GM19397 (cell line): ENCODE data around the gene SLC37A1.

Experiments used
- ATAC-seq: cut with Tn5 transposase; IDR thresholded peaks from one replicate; pipeline ENCODE4 v1.9.1; 2021; ENCODE audit warnings: mild to moderate bottlenecking, moderate library complexity; ENCODE audit not compliant: unreplicated experiment

Gene SLC37A1

DNA sequence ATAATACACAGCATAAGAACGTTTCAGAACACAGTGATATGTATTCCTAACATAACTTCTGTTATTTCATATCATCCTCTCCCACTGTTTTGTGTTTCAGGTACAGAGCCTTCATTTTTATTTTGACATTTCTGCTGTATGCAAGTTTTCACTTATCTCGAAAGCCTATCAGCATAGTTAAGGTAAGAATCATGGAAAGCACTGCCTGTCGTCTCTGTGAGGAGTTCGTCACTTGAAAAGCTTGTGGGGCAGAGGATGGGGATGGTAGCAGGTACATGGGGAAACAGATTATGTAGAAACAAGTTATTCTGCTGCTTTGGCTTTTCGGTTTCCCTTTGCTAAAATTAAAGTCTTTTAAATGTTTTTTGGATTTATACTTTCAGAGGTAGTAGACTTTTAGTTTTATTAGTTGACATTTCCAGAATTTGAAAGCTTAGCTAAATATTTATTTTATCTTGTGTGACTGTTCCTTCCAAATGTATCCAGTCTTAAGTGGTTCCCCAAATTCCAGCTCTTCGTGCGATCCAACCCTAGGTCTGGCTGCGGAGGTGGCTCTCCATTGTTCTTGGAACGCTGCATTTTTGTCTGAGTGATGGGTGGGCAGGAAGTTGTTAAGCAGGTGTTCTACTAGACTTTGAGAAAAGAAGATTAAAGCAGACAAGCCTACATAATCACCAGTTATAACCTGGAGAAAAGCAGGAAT lies 12.2 kb downstream of the SLC37A1 start:
- ATAC-seq, result no peak

DNA sequence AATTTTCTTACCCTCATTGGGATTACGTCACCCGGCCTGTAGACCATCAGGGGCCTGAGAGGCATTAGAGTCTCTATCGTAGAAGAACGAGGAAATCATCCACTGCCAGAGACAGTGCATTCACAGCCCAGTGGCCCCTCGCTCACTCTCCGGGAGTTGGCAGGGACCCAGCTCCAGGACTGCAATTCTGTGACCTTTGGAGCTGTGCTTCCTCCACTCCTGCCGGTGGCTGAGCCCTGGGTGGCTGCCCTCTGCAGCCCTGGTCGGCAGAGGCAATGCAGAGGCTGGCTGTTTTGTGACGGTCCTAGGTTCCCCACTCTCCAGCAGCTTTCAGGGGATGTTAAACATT lies 12.7 kb downstream of the SLC37A1 start:
- ATAC-seq, result no peak

DNA sequence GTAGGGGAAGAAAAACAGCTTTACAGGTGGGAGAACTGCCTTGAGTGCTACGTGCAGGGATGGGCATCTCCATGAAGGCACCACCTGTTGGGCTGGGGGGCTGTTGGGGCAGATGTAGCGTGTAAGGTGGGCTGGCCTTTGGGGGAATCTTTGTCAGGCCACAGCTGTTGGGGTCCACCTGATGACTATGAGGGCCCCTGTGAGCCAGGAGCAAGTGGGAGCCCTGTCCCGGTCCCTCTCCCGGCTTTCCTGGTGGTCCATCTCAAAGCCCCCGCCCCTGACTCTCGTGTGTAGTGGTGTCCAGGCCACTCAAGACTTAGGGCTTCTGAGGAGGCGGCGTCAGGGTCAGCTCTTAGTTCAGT lies 13.5 kb downstream of the SLC37A1 start:
- no peak for ATAC-seq

DNA sequence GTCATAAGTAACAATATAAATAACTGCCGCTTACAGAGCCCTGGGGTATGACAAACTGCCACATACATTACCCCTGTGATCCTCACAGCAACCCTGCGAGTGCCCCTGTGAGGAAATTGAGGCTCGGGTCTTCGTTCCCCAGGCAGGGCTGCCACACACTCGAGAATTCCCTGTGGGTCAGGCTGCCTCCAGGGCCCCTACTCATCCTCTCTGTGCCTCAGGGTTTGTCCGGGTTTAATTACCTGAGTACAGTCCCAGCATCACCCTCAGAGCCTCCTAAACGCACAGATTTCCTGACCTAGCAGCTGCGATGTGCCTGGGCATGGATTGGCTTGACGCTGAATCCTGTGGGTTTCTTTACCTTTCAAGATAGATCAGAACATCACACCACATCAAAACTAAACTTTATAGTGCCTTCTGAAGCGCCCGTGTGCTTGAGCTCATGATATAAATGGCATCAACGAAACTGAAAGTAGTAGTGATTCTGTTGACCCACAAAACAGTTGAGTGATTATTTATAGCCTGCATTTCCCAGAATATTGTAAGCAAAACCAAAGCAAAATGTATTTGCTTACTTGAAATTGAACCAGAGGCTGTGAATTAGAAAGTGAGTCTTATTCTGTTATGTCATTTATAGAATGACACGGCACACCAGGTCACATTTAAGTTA lies 14.0 kb downstream of the SLC37A1 start:
- no peak for ATAC-seq

DNA sequence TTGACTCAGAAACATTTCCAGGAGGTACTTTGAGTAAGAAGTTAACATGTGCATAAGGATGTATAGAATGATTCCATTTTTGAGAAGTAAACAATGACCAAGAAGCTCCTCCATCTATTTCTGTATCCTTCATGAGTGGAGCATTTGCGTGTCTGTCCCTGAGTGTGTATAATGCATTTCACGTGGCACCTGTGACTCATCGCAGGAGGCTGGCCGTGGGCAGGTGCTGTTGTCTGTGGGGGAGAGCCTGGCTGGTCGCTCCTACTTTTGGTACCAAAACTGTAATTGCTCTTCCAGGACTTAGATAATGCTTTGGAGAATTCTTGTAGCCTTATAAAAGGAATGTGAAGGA lies 16.5 kb downstream of the SLC37A1 start:
- no peak for ATAC-seq

DNA sequence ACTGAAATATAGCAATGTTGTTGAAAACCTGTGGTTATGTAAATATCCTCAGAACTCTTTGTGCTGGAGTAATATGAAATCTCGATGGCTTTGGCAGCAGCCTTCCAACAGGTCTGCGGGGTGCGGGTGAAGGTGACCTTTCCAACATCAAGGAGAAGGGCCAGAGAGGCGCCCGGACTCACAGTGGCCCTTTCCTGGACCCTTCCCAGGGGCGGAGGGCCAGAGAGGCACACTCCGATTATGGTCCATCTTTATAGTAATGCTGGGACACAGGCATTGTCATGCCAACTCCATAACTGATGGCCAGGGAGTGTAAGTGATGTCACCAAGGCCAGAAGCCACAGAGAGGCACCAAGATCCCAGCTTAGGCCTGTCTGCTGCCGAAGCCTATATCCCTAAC lies 18.1 kb downstream of the SLC37A1 start:
- no peak for ATAC-seq

DNA sequence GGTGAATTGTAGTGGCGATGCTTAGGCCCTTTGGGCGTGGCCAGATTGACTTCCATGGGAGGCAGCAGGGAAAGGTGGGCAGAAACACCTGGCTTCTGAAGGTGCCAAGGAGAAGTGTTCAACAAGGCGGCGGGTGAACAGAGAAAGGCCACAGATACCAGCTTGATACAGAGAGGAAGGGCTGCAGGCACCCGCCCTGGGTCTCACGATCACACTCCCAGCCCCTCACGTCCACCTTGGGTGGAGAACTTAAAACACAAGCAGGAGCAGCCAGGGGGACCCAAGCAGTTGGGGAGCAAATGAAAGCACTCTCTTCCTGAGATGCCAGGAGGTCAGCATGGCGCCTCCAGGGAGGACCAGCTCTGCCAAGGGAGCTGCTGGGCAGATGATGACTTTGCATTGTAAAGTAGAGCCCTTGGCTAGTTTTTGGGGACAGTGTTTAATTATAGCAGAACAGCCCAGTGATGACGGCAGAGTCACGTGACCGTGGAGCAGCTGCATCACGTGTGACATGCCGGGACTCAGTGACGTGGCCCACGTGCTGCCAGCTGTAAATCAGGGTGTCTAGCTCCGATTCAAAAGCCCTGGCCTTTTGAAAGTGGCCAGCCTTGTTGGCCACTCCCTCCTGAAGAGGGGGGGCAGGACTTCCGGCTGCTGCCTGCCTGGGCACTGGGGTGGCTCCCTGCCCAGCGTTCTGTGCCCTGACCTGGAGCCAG lies 19.0 kb downstream of the SLC37A1 start:
- no peak for ATAC-seq

DNA sequence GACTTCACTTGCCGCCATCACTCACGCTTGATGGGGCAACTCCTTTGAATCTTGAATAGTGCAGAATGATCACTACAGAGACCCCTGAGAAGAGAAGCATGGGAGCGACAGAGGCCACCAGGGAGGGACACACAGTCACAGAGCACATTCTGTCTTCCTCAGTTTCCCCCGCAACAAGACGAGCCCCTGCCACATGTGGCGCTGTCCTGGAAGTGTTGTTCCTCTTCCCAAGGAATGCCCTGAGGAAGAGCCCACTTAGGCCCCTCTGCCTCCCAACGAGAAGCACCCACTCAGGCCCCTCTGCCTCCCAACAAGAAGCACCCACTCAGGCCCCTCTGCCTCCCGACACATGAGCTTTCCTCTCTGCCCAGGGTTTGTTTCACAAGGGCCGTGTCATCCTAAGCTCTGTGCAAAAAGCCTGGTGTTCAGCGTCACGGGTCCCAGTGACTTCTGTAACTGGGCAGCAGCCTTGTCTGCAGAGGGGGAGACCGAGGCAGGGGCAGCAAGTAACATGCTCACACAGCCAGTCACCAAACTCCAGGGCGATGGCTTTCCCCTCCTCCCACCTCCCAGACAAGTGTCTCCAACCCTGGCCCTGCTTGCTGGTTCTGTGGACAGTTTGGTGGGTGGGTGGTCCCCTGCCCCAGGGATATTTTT lies 19.8 kb downstream of the SLC37A1 start:
- ATAC-seq, result no peak

DNA sequence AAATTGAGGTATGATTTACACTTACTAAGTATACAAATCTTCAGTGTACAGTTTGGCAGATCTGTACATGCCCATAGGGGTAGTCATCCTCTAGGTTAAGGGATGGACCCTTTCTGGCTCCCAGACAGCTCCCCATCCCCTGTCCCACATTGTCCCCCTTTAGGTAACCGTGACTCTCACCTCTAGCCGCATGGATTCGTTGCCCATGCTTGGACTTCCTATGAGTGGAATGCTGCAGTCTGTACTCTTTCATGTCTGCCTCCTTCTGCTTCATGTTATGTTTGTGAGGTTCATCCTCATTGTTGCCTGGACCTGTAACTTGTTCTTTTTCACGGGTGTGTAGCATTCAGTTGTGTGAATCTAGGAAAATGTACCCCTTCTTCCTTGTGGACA lies 20.3 kb downstream of the SLC37A1 start:
- no peak for ATAC-seq

DNA sequence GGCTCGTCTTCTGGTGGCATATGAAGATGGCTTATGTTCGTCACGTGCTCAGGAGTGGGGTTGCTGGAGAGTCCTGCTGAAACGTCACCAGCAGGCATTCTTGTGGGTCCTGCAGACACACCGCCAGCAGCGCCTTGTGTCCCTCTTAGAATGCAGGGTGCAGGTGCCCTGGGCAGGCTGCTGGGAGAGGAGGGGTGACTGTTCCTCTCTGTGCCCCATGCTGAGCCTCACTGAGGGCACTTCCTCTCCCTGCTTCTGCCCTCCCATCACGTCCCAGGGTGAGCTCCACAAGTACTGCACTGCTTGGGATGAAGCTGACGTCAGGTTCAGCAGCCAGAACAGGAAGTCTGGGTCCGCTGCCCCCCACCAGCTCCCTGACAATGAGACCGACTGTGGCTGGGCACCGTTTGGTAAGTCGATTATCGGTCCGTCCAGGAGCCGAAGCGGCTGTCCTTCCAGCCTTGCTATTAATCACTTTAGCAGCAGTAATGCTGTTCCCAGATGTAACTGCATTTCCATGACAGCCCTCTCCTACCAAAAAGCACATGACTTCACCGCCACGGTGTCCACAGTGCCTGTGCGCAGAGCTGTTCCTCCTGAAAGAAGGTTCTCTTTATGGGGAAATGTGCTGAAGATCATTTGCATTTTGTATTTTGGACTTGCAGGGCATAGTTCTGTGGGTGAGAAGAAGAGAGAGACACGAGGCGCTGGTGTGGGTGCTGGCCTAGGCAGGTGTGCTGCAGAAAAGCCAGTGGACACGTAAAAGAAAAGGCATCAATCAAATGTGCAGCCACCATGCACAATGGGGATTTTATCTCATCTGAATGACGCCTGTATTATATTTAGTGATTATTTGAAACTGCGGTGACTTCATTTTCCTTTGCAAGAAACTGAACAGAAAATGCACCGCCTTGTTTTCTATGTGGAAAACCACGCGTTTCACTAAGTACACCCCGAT lies 21.0 kb downstream of the SLC37A1 start:
- peak; percentile 53 for ATAC-seq

DNA sequence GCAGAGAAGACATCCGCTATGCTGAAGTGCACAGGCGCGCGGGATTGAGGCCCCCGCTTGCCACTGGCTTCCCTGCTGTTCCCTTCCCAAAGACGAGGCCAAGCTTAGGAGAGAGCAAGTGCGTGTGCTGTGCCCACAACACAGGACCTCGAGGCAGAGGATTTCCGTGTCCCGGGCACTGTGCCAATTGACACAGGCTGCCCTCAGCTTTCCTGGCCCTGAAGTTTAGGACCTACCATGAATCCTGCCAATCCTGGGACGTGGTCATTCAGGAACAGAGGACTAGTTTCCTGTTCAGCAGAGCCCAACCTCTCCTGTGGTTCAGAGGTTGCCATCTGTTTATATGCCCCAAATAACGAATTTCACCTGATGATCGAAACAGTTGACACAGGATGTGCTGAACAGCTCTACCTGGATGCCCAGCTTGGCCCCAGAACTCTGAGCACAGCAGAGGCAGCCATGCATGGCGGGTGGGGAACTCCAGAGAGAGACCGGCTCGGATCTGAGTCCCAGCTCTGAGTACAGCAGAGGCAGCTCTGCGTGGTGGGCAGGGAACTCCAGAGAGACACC lies 22.0 kb downstream of the SLC37A1 start:
- no peak for ATAC-seq

DNA sequence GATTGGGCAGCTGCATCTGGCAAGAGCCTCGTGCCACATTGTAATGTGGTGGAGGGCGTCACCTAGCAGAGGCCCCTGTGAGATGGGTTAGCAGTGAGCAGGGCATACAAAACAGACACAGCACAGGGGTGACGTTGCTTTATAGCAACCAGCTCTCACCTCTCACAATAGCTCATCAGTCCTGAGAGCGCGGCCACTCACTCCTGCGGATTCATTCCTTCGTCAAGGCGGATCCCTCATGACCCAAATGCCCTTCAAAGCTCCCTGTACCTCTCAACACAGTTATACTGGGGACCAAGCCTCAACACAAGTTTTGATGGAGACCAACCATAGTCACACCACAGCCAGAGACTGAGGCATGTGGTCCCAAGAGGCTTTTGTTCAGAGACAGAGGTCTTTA lies 22.9 kb downstream of the SLC37A1 start:
- no peak for ATAC-seq

DNA sequence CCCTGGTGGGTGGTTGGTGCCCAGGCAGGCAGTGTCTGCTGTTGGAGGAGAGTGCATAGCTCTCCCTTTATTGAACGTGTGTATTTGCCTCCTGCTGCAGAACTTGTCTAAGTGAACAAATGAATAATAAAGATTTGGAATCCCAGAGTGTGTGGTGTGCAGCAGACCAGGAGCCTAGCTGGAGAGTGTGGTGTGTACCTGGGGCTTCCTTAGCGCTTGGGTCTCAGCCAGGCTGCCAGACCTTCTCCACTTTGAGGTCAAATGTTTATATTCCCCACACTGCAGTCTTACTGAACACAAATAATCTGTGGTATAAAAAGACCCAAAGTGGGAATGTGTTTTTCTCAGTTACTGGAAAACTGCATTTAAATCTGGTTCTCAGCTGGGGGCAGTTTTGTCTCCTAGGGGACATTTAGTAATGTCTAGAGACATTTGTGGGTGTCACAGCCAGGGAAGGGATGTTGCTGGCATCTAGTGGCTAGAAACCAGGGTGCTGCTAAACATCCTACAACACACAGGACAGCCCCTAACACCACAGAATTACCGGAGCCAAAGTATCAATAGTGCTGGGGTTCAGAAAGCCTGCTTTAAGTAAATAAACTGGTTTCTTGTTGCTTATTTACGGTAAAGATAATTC lies 23.6 kb downstream of the SLC37A1 start:
- no peak for ATAC-seq

DNA sequence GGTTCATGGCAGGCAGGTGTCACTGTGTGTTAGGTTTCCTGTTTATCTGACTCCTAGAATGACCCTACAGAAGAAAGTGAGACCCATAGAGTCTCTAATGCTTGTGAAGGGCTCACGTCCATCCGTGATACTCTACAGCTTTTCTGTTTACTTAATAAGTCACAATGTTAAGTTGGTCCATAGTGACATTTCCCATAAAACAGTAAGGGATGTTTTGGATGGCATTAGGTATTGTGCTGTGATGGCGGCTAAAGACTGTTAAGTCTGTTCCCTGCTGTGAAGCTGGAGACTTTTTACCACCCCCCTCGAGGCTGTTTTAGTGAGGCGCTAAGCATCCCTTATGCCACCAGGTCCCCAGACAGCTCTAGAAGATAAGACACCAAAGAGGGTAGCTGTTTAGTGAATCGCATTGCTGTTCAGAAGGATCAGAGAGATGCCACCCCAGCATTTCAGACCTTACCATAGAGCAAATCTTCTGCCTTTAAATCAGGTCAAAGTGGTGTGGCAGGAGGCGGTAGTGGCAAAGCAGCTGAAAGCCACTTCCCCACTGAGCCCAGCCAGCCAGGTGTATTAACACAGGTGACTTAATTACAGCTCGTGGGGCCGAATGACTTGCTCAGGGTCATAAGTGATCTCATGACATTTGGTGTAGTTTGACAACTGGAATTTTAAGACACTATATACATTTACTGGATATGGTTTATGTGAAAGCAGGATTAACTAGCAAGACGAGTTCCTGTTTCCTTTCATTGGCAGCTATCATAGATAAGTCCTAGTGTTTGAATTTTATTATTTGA lies 25.0 kb downstream of the SLC37A1 start:
- no peak for ATAC-seq

DNA sequence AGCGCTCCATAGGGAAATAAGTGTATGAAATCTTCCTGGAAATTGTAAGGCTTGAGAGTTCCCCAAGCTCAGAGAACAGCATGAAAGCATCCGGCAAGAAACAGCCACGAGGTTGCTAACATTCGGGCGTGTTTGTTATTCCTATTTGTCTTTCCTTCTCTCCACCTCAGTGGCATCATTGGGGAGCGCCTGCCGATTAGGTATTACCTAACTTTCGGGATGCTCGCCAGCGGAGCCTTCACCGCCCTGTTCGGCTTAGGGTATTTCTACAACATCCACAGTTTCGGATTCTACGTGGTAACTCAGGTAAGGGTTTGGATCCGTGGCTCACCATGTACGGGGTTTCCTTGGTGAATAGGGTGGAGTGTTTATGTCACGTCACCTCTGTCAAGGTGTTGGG lies 25.7 kb downstream of the SLC37A1 start:
- ATAC-seq, result no peak

DNA sequence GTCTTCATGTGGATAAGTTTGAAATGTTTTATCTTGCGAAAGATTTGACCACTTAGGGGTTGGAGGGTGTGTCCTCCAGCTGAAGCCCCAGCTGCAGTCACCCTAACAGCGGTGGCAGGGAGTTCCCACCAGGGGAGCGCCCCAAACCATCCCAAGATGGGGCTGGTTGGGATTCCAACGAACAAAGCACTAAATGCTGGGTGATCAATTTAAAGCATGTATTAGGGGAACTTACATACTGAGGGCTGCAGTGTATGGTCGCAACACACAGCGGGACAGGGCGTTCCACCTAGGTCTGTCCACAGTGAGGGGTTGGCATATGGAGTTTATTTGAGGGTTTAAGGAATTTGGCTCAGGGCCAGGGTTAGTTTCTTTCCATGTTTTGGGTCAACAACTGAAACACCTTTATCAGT lies 26.3 kb downstream of the SLC37A1 start:
- no peak for ATAC-seq

DNA sequence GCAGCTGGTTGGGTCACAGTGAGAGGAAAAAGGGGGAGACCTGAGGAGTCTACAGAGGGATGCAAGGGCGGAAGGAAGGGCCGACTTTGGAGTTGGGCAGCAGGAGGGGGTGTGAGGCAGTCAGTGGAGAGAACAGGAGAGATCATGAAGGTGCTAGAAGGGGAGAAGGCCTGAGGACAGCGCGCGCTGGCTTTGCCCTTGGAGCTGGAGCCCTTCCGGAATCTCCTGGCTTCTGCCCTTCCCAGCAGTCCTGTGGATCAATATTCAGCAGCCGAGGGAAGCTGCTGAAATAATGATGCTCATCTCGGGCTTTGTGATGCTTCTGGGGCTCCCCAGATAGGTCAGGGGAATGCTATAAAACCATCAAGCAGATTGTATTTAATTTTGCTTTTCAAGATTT lies 26.7 kb downstream of the SLC37A1 start:
- no peak for ATAC-seq

DNA sequence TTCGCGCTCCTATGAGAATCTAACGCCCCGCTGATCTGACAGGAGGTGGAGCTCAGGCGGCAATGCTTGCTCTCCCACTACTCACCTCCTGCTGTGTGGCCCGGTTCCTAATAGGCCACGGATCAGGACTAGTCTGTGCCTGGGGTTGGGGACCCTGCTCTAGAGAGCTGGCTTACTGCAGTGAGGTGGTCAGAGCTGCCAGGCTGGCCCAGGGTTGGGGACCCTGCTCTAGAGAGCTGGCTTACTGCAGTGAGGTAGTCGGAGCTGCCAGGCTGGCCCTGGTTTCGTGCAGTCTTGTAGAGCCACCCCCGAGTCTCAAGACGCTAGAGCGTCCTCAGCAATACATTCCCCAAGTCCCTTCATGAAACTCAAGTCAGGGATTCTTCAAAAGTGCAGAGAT lies 27.5 kb downstream of the SLC37A1 start:
- no peak for ATAC-seq

DNA sequence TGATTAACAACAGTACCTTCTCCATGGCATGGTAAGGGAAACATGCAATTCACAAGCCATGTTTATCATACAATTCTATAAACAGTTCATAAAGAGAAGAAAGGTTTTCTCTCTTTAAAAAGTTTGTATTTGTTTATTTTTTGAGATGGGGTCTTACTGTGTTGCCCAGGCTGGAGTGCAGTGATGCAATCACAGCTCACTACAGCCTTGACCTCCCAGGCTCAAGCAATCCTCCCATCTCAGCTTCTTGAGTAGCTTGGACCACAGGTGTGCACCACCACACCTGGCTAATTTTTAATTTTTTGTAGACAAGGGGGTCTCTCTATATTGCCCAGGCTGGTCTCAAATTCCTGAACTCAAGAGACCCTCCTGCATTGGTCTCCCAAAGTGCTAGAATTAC lies 28.0 kb downstream of the SLC37A1 start:
- ATAC-seq, result no peak
